Measurements from ENCODE around the gene ERO1A.

- TF ChIP-seq SUZ12 (IDR thresholded peaks at IDR 0.05; ENCODE audit: extremely low read depth, insufficient read depth, insufficient read length) = no peak
- TF ChIP-seq ZNF274 (IDR thresholded peaks at IDR 0.05; ENCODE audit: low read depth, low read length) = no peak
- TF ChIP-seq YY1 (IDR thresholded peaks at IDR 0.05; ENCODE audit: insufficient read depth, insufficient read length) = no peak
These were observed 105.0 kb downstream of the ERO1A start for GRCh38 chr14:52590318-52590717.
